ENCODE results near the gene ZNF44. TPM values are rescaled to one million over a fixed set of nuclear protein-coding genes. Genes with fewer than 3 reads are reported as not detected.
A peak's percentile ranks its signal among the peaks of the same experiment; 100 is the strongest.

Gene ZNF44
- total RNA-seq, 4 donors from 2014 or later = 8.8 to 9.7 (median 9.4) TPM

- Histone ChIP-seq H3K9me3 (peaks cover 0 to under 1% (median 0%) of the 10 kb centered on the region in 4 donors), H3K4me3 (no peak overlapping the region), H3K27ac (replicated peaks in 1 of 4) (no peak overlapping the region), H3K36me3 (peaks cover 0 to 6% (median 0%) of the 10 kb centered on the region in 4 donors), H3K4me1 (no peaks in the 10 kb centered on the region), H3K27me3 (no peaks in the 10 kb centered on the region)
- TF ChIP-seq EP300 (IDR thresholded peaks at IDR 0.05) (no peak), CTCF (IDR thresholded peaks at IDR 0.05) (no peak), POLR2A (IDR thresholded peaks at IDR 0.05; ENCODE audit: low read depth) (no peak), POLR2AphosphoS5 (IDR thresholded peaks at IDR 0.05) (no peak)
- WGBS = 81% methylated on average over 3 of the region's 3 CpGs
- intact Hi-C loops (cut with DNase I) = no loop called here
- no peak for DNase-seq (ENCODE audit: extremely low spot score)
Measured at GRCh38 chr19:12255372-12255771, 39.3 kb downstream of the ZNF44 start.

GRCh38 chr19:12247644-12248222 lies 47.0 kb downstream of the ZNF44 start:
- H3K27me3 ChIP-seq = no peaks in the 10 kb centered on the region
- no peaks in the 10 kb centered on the region for H3K4me1 ChIP-seq
- no peak overlapping the region for H3K4me3 ChIP-seq
- H3K9me3 ChIP-seq = peaks cover 0 to 34% (median 21%) of the 10 kb centered on the region in 4 donors
- no peak for DNase-seq (ENCODE audit: extremely low spot score)
- WGBS = 90% methylated on average over 5 of the region's 5 CpGs
- peaks cover 23 to 58% (median 37%) of the 10 kb centered on the region in 4 donors for H3K36me3 ChIP-seq
- TF ChIP-seq POLR2A (IDR thresholded peaks at IDR 0.05; ENCODE audit: low read depth) (no peak), POLR2AphosphoS5 (IDR thresholded peaks at IDR 0.05) (no peak), EP300 (IDR thresholded peaks at IDR 0.05) (no peak), CTCF (IDR thresholded peaks at IDR 0.05) (no peak)
- no peak overlapping the region for H3K27ac ChIP-seq (replicated peaks in 1 of 4)
- intact Hi-C loops (cut with DNase I) = no loop called here

DNA sequence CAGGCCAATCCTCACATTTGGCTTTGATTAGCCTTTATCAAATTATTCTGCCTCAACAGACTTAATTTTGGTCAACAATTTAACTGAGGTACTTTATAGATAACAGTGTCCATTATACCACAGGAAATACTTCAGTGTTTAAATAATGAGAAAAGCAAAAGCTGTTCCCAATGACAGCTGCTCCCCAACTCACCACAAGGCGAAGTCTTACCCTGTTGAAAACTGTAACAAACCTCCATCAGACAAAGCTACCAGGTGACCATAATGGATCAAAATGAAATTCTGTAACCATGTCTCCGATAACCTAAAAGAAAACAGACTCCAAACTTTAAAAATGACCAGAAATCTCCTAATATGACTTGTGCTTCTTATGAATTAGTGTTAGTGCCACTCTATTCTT lies 50.3 kb downstream of the ZNF44 start:
- peaks cover 0 to 26% (median 21%) of the 10 kb centered on the region in 4 donors for H3K9me3 ChIP-seq
- WGBS = 90% methylated on average over 2 of the region's 2 CpGs

GRCh38 chr19:12237143-12237839 lies 57.4 kb downstream of the ZNF44 start:
- 96% methylated on average over 22 of the region's 37 CpGs for WGBS
- intact Hi-C loops (cut with DNase I) = no loop called here
- no peaks in the 10 kb centered on the region for H3K4me1 ChIP-seq
- DNase-seq (ENCODE audit: extremely low spot score) = no peak
- peaks cover 9 to 62% (median 22%) of the 10 kb centered on the region in 4 donors for H3K36me3 ChIP-seq
- TF ChIP-seq POLR2AphosphoS5 (IDR thresholded peaks at IDR 0.05) = no peak
- no peak for TF ChIP-seq EP300 (IDR thresholded peaks at IDR 0.05)
- TF ChIP-seq POLR2A (IDR thresholded peaks at IDR 0.05; ENCODE audit: low read depth) = no peak
- TF ChIP-seq CTCF (IDR thresholded peaks at IDR 0.05) = no peak
- H3K27me3 ChIP-seq = no peaks in the 10 kb centered on the region
- no peaks in the 10 kb centered on the region for H3K9me3 ChIP-seq
- no peak overlapping the region for H3K4me3 ChIP-seq
- no peak overlapping the region for H3K27ac ChIP-seq (replicated peaks in 1 of 4)

More for the DNA sequence above, 50.3 kb downstream of the ZNF44 start:
- no peak for DNase-seq (ENCODE audit: extremely low spot score)
- intact Hi-C loops (cut with DNase I) = no loop called here
- H3K27me3 ChIP-seq = no peaks in the 10 kb centered on the region
- TF ChIP-seq CTCF (IDR thresholded peaks at IDR 0.05) (peak in 1 of 3 experiments; percentile 11), POLR2AphosphoS5 (IDR thresholded peaks at IDR 0.05) (no peak), EP300 (IDR thresholded peaks at IDR 0.05) (no peak), POLR2A (IDR thresholded peaks at IDR 0.05; ENCODE audit: low read depth) (no peak)
- H3K27ac ChIP-seq (replicated peaks in 1 of 4) = no peak overlapping the region
- peaks cover 17 to 64% (median 38%) of the 10 kb centered on the region in 4 donors for H3K36me3 ChIP-seq
- H3K4me3 ChIP-seq = no peak overlapping the region
- no peaks in the 10 kb centered on the region for H3K4me1 ChIP-seq
